Effector CD4-positive, alpha-beta T cell (primary cell): ENCODE data around the gene C5orf58. TPM values are rescaled to one million over a fixed set of nuclear protein-coding genes. Genes with fewer than 3 reads are reported as not detected.

ENCODE experiments used
- DNase-seq: peaks from one replicate; pipeline ENCODE4 v3.0.0-alpha.2; 2020
- total RNA-seq: gene quantifications from one replicate; lab custom pipeline; 2026; lab: John Stamatoyannopoulos, UW

C5orf58 gene
- total RNA-seq: not detected

DNA sequence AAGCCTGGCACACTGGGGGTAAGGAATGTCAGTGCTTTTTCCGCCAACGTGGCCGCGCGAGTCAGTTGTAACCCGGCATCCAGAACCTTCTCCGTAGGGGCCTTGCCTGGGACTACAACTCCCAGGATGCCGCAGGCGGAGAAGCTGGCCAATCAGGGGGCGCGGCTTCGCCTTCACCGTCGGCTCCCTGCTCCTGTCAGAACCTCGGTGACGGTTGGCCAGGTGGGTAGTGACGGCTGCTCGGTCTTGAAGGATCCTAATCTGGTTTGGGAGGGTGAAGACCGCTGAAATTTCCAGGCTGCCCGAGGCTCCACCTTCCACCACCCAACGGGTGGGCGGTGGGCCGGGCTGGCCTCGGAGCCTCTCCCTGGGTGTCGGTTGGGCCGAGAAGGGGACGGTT is at the start of gene C5orf58:
Gene C5orf58, plus strand, starts transcription at position 200 of the 400 bp plus-strand sequence. CDS start 1,992 bp downstream, outside the sequence.
- no peak for DNase-seq

GRCh38 chr5:170183816-170184687 is 48.7 kb upstream of the C5orf58 start:
- DNase-seq: peak; percentile 6

GRCh38 chr5:170184737-170185136 is 48.0 kb upstream of the C5orf58 start:
- no peak for DNase-seq

DNA sequence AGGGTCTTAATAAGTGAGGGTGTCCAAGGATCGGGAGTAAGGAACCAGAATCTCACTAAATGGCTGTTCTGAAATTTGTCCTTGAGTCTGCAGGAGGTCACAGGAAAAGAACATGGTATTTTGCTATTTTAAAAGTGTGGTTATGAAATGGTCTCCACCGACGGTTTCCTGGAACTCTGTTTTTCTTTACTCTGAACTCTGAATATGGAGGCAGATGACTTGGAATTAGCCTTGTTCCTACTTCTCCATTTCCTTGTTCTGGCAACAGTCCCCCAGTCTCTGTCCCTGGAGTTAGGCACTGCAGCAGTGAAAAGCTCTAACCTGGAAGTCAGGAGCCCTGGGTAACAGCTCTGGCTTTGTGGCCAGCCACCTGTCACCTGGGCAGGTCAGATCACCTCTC is 46.6 kb upstream of the C5orf58 start:
- no peak for DNase-seq

- DNase-seq: no peak
Observed at GRCh38 chr5:170186856-170187255, 45.9 kb upstream of the C5orf58 start.

- no peak for DNase-seq
Observed at GRCh38 chr5:170190436-170191134, 42.2 kb upstream of the C5orf58 start.

DNA sequence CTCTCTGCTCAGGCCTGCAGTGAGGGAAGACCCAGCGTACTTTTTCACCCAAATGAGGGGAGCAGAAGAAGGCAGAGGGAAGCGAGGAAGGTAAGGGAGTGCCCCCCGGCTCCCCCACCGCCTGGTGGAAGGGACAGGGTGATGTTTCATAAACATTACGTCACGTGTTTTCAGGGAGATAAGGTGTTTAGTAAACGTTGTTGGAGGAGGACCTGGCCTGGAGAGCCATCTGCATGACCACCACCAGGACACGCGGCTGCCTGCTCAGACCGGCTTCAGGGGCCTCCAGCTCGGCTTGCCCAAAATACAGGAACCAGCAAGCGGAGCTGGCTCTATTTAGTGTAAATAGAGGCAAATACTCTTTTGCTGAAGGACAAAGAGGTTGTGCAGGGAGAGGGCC is 40.0 kb upstream of the C5orf58 start:
- DNase-seq: no peak

DNA sequence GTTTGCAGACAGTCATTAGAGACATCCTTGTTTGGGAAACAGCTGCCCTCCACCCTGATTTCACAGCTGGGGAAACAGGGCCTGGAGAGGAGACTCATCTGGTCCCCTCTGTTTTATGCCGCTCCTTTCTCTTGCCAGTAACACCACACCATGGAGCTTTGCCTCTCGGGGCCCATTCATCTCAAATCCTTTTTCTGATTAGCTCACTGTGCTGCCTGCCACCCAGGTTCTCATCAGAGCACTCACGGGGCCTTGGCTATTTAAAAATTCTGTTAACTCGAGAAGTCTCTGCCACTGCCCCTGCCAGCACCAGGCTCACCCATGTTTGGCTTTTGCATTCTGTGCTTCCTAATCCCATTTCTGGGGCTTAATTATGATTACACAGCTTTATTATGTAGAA is 36.8 kb upstream of the C5orf58 start:
- DNase-seq: no peak

DNA sequence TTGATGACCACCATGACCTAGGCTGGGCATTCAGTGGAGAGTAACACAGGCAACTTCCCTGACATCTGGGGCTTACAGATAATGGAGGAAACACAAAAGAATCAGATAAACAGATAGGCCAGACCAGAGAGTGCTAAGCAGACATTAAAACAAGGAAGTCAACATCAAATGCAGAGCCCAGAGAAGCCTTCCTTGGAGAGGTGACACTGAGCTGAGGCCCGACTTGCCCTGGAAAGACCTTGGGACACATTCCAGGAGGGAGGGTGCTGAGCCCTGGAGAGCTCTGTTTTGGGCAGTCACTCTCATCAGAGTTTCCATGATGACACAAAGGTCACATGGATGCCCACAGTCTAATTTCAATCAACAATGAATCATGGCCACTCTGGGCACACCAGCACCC is 31.9 kb upstream of the C5orf58 start:
- no peak for DNase-seq

DNA sequence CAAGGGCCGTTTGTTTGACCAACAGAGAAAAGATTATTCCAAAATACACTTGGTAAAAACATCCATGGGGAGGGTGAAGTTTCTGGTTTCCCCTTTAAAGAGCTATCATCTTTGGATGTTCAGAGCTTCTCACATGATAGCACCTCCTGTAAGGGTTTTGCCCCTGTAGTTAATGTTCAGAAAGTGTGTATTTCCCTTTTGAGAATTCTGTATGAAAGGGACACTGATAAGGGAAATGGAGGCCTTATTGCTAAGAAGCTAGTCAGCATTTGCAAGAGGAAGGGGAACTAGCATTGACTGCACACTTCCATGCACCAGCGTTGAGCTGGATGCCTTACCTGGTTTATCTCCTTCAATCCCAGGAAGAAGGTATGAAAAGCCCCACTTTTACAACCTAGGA is 31.5 kb upstream of the C5orf58 start:
- DNase-seq: no peak

- DNase-seq: no peak
Observed at GRCh38 chr5:170202117-170202516, 30.7 kb upstream of the C5orf58 start.

DNA sequence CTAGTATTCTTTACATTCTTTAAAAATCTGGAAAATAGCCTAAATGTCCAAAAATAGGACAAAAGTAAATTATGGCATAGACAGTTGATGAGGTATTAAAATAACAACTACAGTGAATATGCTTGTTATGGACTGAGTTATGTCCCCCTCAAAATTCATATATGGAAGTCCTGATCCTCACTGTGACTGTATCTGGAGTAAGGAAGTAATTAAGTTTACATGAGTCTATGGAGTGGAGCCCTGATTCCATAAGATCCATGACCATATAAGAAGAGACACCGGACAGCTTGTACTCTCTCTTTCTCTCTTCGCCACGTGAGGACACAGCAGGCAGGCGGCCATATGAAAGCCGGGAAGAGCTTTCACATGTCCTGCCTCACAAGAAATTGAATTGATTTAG is 28.6 kb upstream of the C5orf58 start:
- no peak for DNase-seq

GRCh38 chr5:170206216-170206615 is 26.6 kb upstream of the C5orf58 start:
- DNase-seq: no peak

DNA sequence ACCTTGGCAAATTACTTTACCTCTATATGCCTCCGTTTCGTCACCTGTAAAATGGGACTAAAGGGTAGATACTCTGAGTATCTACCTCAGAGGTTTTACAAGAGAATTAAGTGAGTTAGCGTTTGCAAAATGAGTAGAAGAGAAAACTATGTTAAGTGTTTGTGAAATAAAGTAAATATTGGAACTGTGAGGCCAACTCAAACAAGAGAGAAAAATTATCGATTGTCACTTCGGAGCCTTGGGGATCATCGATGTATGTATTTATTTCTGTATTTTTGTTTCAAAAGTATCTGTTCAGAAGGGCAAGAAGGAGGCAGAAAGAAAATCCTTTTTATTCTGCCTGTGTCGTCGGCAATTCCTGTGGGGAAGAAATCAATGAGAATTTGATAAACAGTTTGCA is 25.8 kb upstream of the C5orf58 start:
- DNase-seq: no peak

DNA sequence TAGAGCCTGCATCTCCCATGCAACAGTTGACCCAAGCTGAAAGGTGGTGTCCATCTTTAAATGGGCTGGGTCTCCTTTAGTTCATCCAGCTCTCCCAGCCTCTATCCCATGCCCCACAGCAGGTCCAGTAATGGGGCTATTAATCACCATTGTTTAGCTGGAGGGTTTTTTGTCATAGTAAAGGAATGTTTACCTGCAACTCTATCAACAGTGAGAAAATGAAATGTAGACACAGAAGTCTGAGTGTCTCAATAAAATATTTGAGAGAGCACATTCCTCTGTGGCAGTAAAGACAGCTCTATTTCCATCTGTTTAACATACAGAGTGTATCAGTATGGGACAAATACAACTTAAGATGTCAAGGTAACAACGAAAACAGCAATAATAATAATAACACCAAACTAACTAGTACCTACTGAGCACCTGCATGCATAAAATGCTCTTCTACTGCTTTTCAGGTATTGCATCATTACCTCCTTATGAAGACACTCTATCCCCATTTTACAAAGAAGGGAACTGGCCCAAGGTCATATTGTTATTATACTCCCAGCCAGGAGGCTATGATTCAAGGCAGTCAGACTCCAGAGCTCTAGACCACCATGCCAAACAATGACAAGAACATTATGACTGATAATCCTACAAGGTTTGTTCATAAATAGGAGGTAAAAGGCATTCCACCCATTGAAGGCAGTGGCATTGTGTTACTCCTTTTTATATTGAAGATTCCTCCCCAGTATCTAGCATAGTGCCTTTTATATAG is 21.0 kb upstream of the C5orf58 start:
- DNase-seq: no peak

- no peak for DNase-seq
Observed at GRCh38 chr5:170216257-170216864, 16.4 kb upstream of the C5orf58 start.

GRCh38 chr5:170217831-170218230 is 15.0 kb upstream of the C5orf58 start:
- no peak for DNase-seq

- DNase-seq: no peak
Observed at GRCh38 chr5:170218726-170219125, 14.1 kb upstream of the C5orf58 start.

DNA sequence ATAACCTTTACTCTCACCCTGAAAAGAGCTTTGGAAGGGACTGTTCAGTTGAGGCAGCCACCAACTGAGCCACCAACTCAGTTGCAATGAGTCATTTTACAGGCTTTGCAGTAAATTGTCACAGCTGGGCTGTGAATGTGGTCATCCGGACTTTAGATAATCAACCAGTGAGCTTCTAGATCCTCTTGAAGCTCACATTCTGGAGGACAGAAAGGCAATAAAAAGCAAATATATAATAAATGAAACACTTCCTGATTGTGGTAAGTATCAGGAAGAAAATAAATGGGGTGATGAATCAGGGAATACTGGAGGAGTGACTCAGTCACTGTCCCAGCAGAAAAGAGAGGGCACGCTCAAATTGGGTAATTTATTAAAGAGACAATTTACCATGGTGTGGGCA is 13.2 kb upstream of the C5orf58 start:
- DNase-seq: no peak

DNA sequence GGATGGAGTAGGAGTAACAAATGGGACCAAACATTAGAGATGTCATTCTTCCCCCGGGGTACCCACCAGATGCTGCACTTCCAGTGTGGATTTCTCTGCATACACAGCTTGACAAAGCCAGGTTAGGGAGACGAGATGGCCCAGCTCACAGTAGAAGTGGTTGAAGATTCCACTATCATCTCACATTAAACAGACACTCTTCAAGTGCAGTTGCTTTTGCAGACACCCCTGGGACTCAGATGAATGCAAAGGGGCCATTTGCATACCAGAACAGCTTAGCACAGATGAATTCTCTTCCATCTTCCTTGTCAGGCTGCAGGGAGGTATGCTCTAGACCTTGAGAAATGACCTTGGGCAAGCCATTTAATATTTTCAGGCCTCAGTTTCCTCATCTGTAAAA is 12.6 kb upstream of the C5orf58 start:
- DNase-seq: no peak

GRCh38 chr5:170221327-170221741 is 11.5 kb upstream of the C5orf58 start:
- DNase-seq: no peak

DNA sequence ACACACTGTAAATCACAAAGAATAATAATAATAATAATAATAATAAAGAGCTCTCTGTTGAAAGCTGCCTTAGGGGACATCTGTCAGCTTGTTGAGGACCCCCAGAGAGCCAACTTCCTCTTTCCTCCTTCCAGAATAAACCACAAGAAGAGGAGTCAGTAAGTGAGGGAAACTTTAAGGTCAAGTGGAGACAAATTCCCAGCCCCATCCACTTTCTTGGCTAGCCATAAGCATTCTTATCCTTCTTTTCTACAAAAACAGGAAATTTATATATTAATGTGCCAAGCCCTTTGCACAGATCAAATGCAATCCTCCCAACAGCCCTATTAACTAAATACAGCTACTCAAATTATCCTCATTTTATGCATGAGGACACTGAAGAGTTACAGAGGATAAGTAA is 9.4 kb upstream of the C5orf58 start:
- no peak for DNase-seq

GRCh38 chr5:170223906-170224305 is 8.9 kb upstream of the C5orf58 start:
- no peak for DNase-seq
